Cardiac atrium fibroblast (primary cell): ENCODE results near the gene FCRL3. TPM values are rescaled to one million over a fixed set of nuclear protein-coding genes. Genes with fewer than 3 reads are reported as not detected.

ENCODE experiments used
- total RNA-seq: library from RNA; depleted of rRNA; stranded (reverse); fragments of >200 nt; gene quantifications from 2 replicates; pipeline ENCODE4 v1.2.3, GENCODE V29; 2015

Gene FCRL3
- total RNA-seq = not detected in 2 replicates

GRCh38 chr1:157700732-157701131 lies at the start of gene FCRL3:
Gene FCRL3 (minus strand): TSS chr1:157700769. CDS start chr1:157700489, 280 bp downstream.

Other genes starting within 250 kb of the FCRL3 start
- not detected in 2 replicates for gene FCRL5, start 148.3 kb downstream of the FCRL3 start, total RNA-seq
- gene FCRL4, start 102.7 kb downstream of the FCRL3 start, total RNA-seq = not detected in 2 replicates
- gene FCRL2, start 76.4 kb upstream of the FCRL3 start, total RNA-seq = not detected in 2 replicates
- gene FCRL1, start 119.4 kb upstream of the FCRL3 start, total RNA-seq = not detected in 2 replicates
- gene CD5L, start 141.0 kb upstream of the FCRL3 start, total RNA-seq = not detected in 2 replicates